ENCODE results near the gene IGFBP7.

Gene IGFBP7

DNA sequence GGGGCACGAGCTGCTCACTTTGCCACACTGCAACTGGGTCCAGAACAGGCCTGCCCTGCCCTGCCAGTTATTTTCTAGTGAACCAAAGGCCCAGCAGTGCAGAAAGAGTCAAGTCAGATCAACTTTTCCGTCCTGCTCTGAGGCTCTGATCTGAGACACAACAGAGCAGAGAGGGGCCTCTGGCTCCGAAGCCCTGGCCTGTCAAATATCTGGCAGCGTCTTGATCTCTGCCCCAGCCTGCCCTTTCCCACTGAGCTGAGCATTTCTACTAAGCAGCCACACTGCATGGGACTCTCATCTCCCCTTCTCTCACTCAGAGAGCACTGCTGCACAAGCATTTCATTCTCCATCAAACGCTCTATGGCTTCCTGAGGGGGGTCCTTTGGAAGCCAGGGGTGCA lies 11.8 kb downstream of the IGFBP7 start:
- DNase-seq (ENCODE audit: extremely low read depth in 1 of 2, low read depth in 1 of 2), result no peak

DNA sequence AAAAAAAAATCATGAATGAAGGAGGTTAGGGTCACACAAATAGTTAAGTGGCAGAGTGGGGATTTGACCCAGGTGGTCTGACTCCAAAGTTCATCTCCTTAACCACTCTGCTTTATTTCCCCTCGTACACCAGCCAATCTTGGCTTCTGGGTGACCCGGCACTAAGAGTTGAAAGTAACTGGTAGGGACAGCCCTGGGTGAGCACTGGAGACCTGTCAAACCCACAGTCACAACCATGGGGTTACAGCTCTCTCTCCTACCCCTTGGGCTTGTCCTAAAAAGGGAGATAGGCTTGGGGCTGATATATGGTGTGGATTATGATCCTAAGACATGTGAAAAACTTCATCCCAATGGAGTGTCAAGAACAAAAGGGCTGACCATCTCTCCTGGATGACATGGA lies 12.5 kb downstream of the IGFBP7 start:
- DNase-seq (ENCODE audit: extremely low read depth in 1 of 2, low read depth in 1 of 2), result no peak

DNA sequence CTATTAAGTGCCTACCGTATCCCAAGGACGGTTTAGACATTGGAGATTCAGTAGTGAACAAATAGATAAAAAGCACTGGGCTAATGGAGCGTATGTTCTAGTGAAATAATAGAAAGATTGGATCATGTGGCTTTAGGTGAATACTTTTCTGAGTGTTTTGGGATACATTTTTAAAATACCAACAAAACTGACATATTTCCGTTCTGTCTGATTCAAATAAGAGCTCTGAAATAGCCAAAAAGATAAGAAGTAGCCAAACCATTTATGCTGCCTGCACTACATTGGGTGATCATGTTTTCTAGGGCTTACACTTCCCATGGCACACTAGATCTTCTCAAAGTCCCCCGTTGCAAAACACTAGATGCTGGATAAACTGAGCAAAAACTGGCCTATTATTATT lies 14.2 kb downstream of the IGFBP7 start:
- no peak for DNase-seq (ENCODE audit: extremely low read depth in 1 of 2, low read depth in 1 of 2)

DNA sequence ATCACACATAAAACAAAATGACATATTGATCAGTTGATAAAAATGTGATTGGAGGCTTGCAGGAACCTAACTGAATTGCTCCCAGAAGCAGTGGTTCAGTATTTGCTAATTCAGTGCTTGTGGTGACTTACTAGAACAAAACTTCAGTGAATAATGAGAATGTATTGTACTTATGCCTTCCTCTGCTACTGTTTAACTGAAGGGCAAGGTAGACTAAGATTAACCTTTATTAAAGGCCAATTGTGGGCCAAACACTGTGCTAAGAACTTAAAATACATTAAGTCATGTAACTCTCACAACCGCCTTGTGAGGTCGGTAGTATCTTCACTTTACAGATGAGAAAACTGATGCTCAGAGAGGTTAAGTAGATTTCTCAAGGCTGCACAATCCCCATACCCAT lies 14.9 kb downstream of the IGFBP7 start:
- DNase-seq (ENCODE audit: extremely low read depth in 1 of 2, low read depth in 1 of 2), result no peak

DNA sequence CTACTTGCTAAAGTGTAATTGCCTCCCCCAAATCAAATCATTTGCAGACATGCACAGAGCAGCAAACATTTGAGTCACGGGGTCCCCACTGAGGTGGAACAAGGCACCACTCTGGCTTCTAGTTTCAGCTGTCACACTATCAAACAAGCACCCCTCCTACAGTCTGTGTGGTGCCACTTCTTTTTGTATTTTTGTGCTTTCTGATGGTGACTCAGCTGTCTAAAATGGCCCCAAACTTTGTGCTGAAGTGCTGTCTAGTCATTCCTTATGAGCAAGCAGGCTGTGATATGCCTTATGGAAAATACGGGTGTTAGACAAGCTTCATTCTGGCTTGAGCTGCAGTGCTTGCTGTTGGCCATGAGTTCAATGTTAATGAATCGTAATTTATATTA lies 15.4 kb downstream of the IGFBP7 start:
- DNase-seq (ENCODE audit: extremely low read depth in 1 of 2, low read depth in 1 of 2), result no peak

DNA sequence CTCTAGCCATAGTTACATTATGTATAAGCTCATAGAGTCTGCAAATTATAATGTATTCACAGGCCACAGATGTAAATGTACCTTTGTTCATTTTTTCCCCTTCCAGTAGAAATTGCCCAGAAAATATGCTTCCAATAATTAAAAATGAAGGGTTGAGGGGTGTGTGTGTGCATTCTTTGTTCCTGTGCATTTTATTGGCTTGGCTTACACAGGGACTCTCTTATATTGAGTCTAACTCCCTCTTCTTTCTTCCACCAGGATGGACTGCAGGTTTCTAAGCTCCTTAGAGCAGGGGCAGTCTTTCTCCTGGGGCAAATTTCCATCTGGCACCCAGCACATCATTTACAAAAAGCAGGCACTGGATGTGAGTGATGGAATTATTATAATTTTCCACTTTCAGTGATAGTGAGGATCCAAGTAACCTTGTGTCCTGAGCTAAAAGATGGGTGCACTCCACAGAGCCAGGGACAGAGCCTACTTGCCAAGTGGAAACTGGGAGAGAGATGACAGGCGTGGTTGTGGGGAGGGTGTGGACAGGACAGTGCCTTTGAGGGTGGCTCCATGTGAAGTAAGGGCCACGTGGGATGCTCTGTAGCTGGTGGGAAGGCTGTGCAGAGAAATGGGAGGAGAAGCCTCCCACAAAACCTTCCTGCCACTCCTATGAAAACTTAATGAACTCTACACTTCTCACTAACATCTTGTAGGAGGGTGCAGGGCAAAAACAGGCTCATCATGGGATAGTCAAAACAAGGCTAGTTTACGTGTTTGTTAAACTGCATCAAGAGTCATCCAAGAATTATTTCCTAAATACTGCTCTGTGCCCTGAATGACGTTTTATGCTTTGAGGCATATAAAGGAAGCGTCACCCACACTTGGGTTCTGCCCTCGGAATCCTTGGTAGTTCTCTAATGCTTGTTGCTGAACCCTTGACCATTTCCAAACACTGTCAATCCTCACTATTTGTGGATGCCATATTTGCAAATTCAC lies 16.0 kb downstream of the IGFBP7 start:
- no peak for DNase-seq (ENCODE audit: extremely low read depth in 1 of 2, low read depth in 1 of 2)

DNA sequence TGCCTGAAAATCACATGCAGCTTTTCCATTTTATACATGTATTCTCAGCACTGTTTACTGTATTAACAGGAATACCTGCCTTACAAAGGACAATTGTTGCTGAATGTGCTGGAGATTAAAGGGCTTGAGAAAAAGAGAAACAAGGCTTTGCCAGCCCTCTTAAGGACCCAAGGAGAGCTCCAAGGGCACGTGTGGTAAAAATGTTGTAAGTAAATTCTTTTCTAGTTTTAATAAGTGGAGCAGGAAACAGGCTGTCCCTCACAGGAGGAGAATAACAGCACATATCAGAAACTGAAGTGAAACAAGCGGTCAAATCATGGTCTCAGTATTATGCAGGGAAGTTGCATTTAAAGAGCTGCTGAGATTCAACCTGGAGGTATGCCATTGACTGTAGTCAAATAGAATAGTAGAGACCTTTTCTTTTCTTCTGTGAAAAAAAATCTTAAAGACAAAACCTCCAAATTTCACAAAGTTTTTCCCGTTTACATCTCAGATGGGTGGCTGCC lies 18.5 kb downstream of the IGFBP7 start:
- no peak for DNase-seq (ENCODE audit: extremely low read depth in 1 of 2, low read depth in 1 of 2)

DNA sequence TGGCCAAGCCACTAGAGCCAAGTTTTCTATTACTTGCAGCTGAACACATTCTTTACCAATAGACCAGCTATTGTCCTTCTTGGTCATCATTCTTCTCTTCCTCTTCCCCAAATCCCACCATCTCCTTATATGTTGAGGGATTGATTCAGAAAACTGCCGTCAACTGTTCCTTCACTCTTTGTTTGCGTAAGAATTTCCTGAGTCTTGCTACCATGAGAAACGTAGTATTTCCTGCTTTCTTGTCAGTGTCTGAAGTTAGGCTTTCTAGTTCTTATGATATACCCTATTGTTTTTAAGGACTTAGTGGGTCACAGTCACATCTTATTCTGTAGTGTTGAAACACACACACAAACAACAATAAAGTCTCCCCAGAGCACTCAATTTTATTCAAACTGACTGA lies 20.1 kb downstream of the IGFBP7 start:
- no peak for DNase-seq (ENCODE audit: extremely low read depth in 1 of 2, low read depth in 1 of 2)

DNA sequence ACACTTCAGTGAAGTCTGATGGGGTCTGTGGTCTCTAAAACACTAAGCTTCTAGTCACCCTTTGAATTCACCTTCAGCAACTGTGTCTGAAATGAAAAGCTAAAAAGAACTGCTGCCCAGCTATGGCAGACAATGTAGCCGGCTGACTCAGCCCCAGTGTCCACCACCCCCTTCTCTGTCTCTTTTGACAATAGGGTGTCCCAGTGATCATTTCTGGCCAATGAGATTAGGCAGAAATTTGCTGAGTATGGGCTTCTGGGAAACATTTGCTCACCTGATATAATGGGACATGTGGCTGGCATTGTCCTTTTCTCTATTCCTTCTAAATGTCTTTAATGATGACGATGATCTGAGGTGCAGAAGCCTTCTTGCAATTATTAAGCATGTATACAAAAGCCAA lies 20.6 kb downstream of the IGFBP7 start:
- no peak for DNase-seq (ENCODE audit: extremely low read depth in 1 of 2, low read depth in 1 of 2)

DNA sequence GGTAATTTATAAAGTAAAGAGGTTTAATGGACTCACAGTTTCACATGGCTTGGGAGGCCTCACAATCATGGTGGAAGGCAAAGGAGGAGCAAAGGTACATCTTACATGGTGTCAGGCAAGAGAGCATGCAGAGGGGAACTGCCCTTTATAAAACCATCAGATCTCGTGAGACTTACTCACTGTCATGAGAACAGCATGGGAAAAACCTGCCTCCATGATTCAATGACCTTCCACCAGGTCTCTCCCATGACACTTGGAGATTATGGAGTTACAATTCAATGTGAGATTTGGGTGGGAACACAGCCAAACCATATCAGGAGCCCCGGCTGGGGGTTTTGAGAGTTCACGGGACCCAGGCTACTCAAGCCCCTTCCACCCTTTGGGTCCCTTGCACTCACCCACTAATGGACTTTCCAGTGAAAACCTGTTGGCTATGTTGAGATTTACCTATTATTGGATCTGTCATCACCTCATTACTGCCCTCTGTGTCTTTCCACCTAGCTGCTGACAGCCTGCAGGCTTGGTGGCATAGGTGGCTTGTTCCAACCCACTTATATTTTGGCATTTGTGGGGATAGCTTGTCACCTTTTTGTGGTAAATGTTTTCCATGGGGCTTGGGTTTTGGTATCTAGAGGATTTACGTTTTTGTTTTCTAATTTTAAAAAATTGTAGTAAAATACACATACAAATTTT lies 24.0 kb downstream of the IGFBP7 start:
- DNase-seq (ENCODE audit: extremely low read depth in 1 of 2, low read depth in 1 of 2), result no peak

DNA sequence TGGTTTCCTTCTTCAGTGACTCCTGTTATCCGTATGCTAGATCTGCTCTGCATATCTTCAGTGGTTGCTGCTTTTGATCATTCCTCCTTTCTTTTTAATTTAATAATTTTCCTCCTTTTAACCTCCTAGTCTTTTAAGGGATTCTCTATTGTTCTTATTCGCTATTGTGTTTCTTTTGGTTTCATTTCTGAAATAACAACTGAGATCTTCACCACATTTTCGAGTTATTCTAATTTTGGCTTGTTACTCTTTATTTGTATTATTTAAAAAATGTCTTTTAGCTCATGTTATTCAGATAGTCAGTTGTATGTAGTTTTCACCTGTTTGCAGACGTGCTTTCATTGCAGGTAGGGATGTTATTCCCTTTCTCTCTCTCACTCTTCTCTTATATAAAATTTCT lies 24.9 kb downstream of the IGFBP7 start:
- DNase-seq (ENCODE audit: extremely low read depth in 1 of 2, low read depth in 1 of 2), result no peak

DNA sequence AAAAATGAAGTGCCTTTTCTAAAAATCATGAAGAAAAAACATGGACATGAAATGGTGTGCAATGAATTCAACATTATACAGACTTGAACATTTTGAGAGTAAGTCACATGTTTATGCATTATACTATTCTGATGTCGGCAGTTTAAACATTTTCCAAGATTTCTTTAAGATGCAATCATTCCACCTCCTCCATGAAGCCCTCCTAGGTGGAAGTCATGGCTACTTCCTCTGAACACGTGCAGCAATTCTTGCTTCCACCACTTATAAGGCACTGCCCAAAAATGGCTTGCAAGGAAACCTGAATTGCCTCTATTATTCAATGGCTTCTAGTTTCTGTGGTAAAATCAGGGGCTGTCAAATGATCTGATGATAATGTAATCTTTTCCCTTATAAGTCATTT lies 25.8 kb downstream of the IGFBP7 start:
- no peak for DNase-seq (ENCODE audit: extremely low read depth in 1 of 2, low read depth in 1 of 2)

DNA sequence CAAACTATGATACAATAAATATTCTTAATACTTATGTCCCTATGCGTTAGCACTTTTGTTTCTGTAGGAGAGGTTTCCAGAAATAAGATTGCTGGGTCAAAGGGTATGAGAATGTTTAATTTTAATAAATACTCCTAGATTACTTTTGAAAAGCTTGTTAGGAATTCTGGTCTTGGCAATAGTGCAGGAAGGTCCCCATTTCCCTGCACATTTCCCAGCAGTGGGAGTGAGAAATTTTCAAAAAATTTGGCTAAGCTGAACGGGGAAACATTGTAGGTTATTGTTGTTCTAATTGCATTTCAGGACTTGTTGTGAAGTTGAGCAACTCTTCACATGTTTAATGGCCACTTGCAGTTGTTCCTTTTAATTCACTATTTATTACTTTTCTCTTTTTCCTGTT lies 27.1 kb downstream of the IGFBP7 start:
- DNase-seq (ENCODE audit: extremely low read depth in 1 of 2, low read depth in 1 of 2), result no peak

DNA sequence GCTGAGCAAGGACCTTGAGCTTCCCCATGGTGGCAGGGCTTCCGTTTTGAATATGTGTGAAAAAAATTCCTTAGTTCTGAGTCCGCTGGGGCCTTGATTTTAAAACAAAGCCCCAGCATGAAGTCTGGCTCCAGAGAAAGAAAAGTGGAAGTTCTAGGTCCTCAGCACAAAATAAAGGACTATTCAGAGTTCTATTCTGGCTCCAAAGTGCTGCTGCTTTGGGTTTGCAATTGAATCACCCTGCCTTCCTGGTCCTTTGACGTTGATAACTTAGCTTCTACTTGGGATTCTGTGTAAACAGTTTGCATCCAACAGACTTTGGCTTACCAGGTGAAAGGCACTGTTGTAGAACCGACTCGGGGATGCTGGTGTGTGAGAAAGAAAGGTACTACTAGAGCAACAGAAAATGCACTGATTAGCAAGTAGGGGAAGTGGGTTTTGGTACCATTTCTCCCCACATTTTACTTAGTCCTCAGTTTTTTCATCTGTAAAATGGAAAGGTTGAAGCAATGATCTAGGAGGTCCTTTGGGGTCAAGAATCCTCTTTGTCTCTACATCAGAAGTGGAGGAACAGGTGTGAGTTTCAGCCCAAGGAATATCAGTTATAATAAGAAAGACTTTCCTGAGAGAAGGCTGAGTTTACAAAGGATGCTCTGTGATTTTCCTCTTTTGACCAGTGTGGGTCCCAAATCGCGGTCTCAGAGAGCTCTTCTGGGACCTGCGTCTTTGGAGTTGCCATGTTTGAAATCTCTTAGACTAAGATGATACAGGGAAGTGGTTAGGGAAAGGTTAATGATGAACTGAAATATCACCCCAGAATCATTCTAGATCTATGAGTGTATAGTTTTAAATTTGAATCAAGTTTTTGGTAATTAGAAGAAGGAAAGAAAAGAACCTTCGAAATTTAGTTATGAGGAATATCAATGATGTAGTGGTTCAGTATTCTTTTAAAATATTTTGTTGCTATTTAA lies 28.2 kb downstream of the IGFBP7 start:
- no peak for DNase-seq (ENCODE audit: extremely low read depth in 1 of 2, low read depth in 1 of 2)

DNA sequence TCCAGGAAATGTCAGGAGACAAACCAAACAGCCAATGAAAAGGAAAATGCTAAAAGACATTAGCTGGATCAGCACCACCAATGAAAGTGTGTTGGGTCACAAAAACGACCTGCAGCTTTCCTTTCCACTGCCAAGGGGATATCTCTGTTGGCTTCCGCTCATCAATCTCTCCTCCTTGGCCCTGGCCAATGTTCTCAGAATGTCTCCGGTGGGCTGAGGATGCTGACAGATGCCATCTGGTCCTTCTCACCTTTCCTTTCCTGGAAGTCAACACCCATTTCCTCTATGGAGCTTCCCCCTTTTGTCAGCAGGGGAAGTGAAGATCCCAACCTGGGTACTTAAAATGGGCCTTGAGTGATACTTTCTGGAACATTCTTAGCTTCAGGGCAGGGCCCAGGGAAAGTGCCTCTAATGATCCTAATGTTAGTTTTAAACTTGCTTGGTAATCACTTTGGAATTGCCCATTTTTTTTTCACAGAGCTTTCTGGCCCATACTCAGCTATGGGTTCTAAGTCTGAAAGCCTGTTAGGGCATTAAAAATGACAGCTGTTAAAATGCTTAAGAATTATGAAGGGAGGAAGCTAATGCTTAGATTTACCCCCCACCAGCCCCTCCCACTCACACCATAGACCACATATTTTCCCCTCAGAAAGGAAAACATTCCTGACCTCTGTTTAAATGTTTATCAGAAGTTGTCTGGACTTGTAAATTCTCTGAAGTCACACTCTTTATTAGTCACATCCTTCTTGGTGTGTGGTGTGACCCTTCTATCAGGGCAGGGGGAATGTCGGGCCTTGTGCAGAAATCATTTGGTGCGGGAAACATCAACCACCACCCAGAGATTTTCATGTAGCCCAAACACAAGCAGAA lies 29.2 kb downstream of the IGFBP7 start:
- no peak for DNase-seq (ENCODE audit: extremely low read depth in 1 of 2, low read depth in 1 of 2)

DNA sequence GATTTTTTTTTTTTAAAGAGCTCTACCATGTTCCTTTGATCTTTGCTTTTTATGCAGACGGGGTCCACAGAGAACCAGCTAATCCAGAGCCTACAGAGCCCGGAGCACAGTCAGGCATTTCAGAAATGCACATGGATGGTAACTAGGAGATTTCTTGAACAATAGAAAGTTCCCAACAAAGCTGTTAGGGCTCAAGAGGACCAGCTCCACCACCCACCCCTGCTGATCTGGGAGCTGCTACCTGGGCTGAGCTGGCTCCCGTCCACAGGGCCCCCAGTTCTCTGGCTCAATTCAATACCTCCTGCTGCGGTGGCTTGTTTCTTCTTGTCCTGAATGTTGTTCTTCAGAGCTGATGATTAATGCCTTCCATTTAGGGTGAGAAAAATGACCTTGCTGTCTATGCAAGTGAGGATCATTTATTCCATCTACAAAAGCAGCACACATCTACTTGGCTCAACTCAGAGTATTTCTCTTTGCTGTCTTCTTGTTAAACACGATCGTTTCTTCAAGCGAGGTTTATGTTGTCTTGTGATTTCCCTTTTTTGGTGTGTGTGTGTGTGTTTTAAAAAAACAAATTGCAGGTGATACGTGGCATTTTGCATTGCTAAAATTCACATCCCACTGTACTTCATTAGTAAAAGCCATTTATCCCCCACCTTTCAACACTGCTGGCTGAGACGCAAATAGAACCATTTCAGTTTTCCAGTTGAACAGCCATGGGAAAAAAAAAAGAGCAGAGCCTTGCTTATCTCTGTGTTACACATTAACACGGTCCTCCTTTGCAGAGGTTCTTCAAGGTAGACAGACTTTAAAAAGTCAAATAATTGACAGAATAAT lies 31.3 kb downstream of the IGFBP7 start:
- DNase-seq (ENCODE audit: extremely low read depth in 1 of 2, low read depth in 1 of 2), result no peak

DNA sequence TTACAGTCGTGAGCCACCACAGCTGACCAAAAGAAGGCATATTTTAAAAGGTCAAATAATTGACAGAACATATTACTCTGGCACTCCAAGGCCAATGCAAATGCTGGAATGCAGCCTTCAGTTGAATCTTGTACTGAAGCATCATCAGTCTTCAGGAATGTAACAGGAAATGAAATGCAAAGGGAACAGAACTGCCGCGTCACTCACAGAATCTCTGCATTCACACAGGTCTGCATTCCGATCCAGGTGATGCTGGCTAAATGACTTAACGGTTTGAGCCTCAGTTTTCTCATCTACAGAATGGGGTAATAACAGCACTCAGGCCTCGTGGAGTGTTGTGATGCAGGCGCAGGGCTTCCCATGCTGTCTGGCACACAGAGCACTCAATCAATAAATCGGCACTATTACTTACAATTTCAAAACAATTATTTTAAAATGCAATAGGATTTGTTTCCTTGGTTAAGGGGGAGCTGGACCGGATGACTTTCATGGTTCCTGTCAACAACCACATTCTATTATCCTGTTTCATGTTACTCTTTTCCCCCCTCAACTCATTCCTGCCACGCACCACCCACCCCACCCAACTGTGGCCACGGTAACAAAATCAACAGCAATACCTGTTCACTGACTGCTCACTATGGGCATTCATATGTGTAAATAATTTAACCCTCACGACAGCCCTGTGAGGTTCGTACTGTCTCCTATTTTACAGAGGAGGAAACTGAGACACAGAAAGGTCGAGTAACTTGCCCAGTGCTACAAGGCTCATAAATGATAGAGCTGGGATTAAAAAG lies 32.4 kb downstream of the IGFBP7 start:
- DNase-seq (ENCODE audit: extremely low read depth in 1 of 2, low read depth in 1 of 2), result no peak

DNA sequence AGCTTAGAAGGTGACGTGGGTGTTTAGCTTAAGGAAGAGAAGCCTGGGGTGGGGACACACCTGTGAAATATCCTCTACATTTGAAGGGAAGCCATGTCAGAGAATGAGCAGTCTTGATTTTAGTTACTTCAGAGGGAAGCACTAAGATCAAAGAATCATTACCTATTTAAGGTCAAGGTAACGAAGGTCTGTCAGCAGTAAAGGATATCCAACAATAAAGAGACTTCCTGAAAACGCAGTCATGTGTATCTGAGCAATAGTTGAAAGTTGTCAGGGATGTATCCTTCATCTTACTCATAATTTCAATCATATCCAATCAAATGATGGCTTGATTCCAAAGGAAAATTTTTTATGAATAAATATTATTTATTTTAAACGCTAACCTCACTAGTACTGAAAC lies 33.5 kb downstream of the IGFBP7 start:
- DNase-seq (ENCODE audit: extremely low read depth in 1 of 2, low read depth in 1 of 2), result no peak
